HG02943 (cell line): ENCODE measurements around the gene ZNF276.
A peak's percentile ranks its signal among the peaks of the same experiment; 100 is the strongest.
"Not testable (repeated sequence)": the region's sequence is repeated elsewhere in the genome, so short reads cannot be mapped to it uniquely, and the experiment has no call there.

ENCODE experiments used
- ATAC-seq: cut with Tn5 transposase; IDR thresholded peaks from one replicate; pipeline ENCODE4 v1.9.1; 2021; ENCODE audit warnings: mild to moderate bottlenecking, low read depth, moderate library complexity; ENCODE audit not compliant: unreplicated experiment

The ZNF276 gene

GRCh38 chr16:89695875-89696669 lies 25.3 kb upstream of the ZNF276 start:
- ATAC-seq, result no peak

- ATAC-seq, result no peak
Measured at GRCh38 chr16:89696670-89697128, 24.6 kb upstream of the ZNF276 start.

DNA sequence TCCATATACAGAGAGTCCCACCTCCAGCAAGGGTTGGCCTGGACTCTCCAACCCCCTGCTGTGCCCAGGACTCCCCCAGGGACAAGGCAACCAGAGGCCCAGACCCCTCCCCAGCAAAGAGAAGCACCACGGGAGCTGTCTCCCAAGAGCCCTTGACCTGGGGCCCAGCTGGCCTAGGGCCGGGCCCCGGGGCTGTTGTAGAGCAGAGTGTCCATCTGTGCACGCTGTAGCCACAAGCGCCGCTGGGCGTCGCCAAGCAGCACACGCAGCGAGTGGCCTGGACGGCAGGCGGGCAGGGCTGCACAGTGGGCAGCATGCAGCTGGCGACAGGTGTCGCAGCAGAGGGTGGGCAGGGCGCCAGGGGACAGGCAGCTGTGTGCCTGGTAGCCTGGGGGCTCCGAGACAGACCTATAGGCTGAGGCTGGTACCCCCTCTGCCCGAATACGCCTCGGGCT lies 24.1 kb upstream of the ZNF276 start:
- no peak for ATAC-seq

DNA sequence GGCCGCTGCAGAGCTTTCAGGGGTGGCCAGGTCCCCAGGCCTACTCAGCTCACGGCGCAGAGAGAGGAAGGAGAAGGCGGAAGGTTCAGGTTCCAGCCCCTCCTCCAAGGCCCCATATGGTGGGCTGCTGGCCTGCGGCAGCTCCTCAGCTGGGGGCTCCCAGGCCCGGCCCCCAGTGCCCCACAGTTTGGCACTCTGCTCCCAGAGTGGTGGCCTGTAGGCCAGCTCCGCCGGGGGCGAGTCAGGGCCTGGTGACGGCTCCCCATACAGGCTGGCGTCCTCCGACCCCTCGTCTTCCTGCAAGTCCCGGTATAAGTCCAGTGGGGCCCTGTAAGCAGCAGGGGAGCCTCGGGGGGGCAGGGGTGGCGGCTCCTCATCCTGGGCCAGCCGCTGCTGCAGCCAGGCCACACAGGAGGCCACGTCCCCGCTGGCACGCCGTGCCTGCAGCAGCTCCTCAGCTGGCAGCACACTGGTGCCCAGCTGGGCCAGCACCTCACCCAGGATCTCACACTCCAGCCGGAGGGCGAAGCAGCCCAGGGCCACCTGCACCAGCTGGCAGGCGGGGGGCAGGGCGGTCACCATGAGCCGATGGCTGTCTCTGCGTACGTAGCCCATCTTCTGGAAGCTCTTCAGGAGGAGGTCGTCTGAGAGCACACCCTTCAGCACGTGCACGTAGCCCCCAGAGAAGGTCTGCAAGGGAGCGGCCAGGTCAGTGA lies 23.6 kb upstream of the ZNF276 start:
- no peak for ATAC-seq

GRCh38 chr16:89698717-89699116 lies 22.6 kb upstream of the ZNF276 start:
- ATAC-seq, result not testable (repeated sequence)

GRCh38 chr16:89699629-89700099 lies 21.7 kb upstream of the ZNF276 start:
- not testable (repeated sequence) for ATAC-seq

DNA sequence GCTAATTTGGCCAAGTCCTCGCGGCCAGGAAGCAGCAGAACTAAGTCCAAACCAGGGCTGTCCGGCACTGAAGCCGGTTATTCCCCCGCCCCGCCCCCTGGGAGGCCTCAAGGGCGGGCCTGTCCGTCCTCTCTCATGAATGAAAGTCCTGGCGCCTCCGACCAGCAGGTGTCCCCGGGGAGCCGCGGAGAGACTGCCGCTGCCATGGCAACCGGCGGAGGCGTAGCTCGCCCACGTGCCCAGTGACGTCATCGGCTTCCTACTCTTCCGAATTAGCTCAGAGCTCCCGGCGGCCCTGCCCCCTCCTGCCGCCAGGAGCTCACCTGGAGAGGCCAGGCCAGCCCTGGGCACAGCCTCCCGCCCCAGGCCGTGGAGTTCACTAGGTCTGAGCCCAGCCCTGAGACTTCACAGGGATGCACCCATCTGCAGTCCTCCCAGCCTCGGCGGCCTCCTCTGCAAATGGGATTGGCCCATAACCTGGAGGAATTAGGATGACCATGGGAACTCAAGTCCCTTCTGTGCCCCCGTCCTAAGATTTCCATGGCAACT lies 21.2 kb upstream of the ZNF276 start:
- peak; percentile 36 for ATAC-seq

- no peak for ATAC-seq
Measured at GRCh38 chr16:89700649-89701424, 20.5 kb upstream of the ZNF276 start.

DNA sequence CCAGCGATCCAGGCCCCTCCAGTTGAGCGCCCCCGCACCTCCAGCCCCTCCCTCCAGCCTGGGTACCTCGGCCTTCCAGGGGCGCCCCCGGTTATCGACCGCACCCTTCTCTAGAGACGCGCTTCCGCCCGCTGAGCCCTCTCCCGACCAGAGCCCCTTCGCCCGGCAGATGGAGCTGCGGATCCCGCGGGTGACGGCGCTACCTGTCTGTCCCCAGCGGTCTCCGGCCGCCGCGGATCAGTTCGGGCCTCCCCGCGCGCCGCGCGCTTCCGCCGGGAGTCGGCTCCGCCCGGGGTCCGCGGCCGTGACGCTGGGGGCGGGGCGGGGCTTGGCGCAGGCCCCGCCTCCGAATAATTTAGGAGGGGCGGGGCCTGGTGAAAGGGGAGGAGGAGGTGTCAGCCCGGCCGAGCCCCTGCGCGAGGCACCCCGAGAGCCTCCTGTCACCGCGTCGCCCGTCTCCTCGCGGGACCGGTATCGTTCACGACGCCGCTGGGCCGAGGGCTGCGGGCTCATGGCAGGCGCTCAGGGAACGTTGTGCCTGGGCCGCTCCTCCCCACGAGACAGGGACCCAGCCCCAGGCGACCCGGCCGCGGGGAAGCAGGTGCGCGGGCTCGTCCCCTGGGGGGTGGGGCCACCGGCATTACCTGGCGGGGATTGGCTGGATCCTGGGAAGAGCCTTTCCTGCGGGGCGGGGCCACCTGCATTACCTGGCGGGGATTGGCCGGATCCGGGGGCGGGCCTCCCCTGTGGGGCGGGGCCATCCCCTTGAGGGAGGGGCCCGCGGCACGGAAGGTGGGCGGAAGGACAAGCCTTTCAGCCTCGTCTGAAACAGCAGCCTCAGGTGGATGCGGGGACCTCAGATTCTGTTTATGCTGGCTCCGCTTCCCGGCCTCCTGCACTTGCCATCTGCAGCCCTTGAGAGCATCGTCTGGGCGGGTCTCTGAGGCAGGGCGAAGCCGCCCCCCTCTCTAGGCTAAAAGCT lies 19.6 kb upstream of the ZNF276 start, which contains the start of gene SPATA2L:
TSS of gene SPATA2L (minus strand) at position 281 of the 982 bp plus-strand sequence. CDS start 473 bp downstream, outside the sequence.
- ATAC-seq, result peak; percentile 61

DNA sequence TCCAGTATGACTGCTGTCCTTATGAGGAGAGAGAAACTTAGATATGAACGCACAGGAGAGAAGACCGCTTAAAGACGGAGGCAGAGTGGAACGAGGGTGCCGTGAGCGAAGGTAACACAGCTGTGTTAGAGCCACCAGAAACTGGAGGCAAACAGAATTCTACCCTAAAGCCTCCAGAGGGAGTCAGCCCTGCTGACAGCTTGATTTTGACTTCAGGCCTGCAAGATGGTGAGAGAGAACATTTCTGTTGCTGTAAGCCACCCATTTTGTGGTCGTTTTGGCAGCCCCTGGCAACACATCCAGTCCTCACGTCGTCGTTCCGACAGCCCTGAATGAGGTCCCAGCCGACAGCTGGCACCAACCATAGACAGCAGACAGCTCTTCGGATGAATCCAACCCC lies 17.1 kb upstream of the ZNF276 start:
- no peak for ATAC-seq

DNA sequence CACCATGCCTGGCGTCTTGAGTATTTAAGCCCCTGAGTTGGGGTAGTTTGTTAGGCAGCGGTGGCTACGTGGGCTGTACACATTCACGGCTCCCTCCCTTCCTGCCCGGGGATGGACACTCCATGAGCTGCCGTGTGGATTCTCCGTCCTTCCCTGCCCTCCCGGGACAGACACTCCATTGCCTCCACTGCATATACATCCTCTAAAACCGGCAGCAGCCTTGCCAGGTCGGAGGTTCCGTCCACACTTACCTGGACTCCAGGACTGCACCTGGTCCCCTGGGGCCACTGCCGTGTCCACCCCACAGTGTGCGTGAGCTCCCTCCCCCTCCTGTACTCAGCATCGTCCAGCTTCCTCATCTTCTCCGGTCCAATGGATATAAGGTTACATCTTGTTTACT lies 16.3 kb upstream of the ZNF276 start:
- ATAC-seq, result no peak

DNA sequence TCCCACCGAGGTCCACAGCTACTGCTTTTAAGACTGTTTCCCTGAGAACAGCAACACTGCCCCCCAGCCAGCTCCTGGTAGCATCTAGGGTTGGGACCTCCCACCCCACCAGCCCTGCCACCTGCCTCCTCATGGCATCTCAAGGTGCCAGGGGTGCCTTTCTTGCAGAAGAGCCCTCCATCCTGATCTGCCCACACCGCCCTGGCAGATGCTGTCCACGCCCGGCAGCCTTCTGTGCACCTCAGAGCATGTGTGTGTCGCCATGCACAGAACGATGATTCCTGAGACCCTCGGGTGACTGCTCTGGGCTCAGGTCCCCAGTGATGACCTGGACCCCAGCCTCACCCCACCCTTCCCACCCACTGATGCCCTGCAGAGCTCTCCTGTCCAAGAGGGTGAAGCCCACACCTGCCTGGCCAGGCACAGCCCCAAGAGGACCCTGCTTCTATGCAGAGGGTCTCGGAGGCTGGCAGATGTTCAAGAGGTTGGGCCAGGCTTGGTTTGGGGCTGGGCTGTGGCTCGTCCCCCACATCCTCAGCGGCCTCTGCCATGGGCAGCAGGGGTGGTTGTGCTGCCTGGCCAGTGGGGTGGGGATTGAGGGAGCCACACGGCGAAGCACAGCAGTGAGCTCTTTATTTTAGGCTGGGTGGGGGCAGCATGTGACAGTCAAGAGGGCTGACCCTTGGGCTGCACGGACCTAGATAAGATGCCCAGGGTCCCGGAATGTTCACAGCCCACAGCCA lies 14.6 kb upstream of the ZNF276 start:
- no peak for ATAC-seq

DNA sequence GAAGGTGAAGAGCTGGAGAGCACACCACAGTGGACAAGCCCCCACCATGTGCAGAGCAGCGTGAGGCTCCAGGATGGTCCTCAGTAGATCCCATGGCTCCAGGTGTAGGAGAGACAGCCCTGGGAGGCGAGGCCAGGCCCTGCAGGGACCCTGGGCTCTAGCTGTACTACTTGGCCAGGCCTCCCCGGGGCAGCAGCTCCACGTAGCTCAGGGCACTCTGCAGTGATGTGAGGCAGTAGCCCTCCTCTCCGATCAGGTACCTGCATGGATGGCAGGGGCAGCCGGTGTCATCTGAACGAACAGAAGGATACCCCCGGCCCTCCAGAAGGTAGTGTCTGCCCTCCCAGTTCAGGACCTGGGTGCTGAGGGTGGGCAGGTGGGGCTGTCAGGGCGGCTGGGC lies 13.6 kb upstream of the ZNF276 start:
- no peak for ATAC-seq

DNA sequence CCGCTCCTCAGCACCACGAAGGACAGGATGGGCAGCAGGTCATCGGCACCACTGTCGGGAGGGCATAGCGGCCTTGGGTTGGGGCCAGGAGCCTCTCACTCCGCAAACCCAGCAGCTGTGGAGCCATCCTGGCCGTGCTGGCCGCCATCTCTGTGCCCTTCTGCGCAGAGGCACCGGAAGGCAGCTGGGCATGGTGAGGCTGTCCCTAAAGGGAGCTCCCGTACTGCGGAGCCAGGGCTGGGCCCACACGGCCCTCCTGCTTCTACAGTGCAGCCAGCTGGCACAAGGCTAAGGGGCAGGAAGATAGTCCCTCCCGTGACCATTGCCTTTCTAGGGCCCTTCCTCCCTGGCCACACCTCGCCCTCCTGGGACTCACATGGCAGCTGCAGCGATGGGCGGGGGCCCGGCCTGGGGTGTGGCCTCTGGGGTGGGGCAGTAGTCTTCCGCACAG lies 12.8 kb upstream of the ZNF276 start:
- ATAC-seq, result no peak

DNA sequence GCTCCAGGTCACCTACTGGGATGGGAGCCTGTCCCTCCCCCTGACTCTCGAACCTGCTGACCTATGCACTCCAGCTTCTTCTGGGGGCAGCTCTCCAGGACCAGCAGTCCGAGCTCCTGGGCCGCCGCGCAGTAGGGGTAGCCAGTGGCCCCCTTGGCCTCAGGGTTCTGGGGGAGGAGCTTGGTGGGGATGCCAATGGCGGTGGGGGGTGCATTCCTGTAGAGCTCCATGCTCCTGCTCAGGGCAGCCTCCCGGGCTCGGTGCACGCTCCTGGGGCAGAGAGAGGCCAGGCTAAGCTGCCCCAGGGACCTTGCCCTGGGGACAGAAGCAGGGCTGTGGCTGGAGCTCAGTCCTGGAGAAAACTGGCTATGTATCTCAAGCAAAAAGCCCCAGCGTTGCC lies 12.2 kb upstream of the ZNF276 start:
- ATAC-seq, result no peak

DNA sequence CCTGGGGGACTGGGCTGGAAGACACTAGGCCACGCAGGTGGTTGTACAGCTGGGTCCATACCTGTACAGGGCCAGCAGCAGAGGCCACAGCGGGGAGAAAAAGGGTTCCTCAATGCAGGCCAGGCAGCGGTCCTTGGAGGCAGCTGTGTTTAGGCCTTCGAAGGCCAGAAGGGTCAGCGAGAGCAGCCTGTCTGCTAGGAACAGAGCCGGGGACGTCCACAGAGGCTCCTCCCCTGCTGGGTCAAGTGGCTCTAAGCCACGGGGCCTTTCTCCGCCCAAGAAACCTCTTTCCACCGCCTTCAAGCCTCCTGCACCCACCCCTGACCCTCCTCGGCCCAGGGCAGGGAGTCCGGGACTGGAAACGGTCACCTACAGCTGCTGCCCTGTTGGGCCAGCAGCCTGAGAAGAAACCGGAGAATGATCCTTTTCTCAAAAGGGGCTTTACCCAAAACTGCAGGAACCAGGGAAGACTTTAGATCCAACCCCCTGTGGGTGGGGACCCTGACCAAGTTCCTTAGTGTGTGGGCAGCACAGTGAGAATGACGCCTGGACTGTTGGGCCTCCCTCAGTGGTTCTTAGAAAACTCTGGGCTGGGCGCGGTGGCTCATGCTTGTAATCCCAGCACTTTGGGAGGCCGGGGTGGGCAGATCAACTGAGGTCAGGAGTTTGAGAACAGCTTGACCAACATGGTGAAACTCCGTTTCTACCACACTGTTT lies 11.5 kb upstream of the ZNF276 start:
- no peak for ATAC-seq

GRCh38 chr16:89710709-89711564 lies 10.4 kb upstream of the ZNF276 start:
- ATAC-seq, result no peak
